Endothelial cell of umbilical vein (primary cell): ENCODE results near the gene ATP2A2. TPM values are rescaled to one million over a fixed set of nuclear protein-coding genes. Genes with fewer than 3 reads are reported as not detected.

Experiments
- BruUV-seq: library from RNA; stranded (reverse); fragments of 400-500 nt; replicated peaks from 2 replicates; lab custom pipeline; 2021; lab: Mats Ljungman, UMichigan
- CTCF ChIA-PET: fragments of 300-600, 350-600 bp; sonication (Branson Sonifier 250); formaldehyde crosslinking; loops from one replicate; lab custom pipeline; 2021; ENCODE audit warnings: antibody characterized with exemption, inconsistent platforms; lab: Charles Lee
- POLR2A ChIA-PET: fragments of 300-600, 350-600 bp; sonication (Branson Sonifier 250); formaldehyde crosslinking; loops from one replicate; lab custom pipeline; 2021; ENCODE audit warnings: antibody characterized with exemption, inconsistent platforms; lab: Charles Lee
- DNase-seq: peaks from one replicate; pipeline ENCODE4 v3.0.0-alpha.2; 2011; ENCODE audit warnings: low read depth, low spot score
- FAIRE-seq: peaks from 2 replicates; lab custom pipeline; 2011; peaks lifted over from hg19 to GRCh38; lab: Jason Lieb, UNC
- H2AFZ ChIP-seq: 2 replicates; pipeline ENCODE4 v1.6.0; 2012; ENCODE audit warnings: low read depth, low read length, control low read depth, inconsistent platforms
- H3K27ac ChIP-seq: 2 replicates; pipeline ENCODE4 v1.5.1; 2011; ENCODE audit warnings: low read depth, mild to moderate bottlenecking, control low read depth, low read length, moderate library complexity; ENCODE audit not compliant: insufficient read depth
- H3K27me3 ChIP-seq, 2 experiments: 2 replicates each; pipeline versions ENCODE4 v1.6.0 to v1.6.1; 2011; ENCODE audit warnings: low read length in 2 of 2, mixed read lengths in 1 of 2; ENCODE audit not compliant: control insufficient read depth in 2 of 2, insufficient read depth in 2 of 2
- H3K36me3 ChIP-seq, 2 experiments: 2 replicates in 1 of 2; 3 replicates in 1 of 2; pipeline ENCODE4 v1.5.1; 2011; ENCODE audit warnings: low read length in 2 of 2, mild to moderate bottlenecking in 1 of 2, moderate library complexity in 1 of 2; ENCODE audit not compliant: control insufficient read depth in 2 of 2, insufficient read depth in 2 of 2; ENCODE audit errors: extremely low read depth in 1 of 2
- H3K4me1 ChIP-seq: 3 replicates; pipeline ENCODE4 v1.5.1; 2011; ENCODE audit warnings: mild to moderate bottlenecking, low read length; ENCODE audit not compliant: control insufficient read depth, insufficient read depth; ENCODE audit errors: extremely low read depth
- H3K4me2 ChIP-seq: 2 replicates; pipeline ENCODE4 v1.6.1; 2011; ENCODE audit warnings: low read length, control low read depth, mixed read lengths; ENCODE audit not compliant: insufficient read depth
- H3K4me3 ChIP-seq, 3 experiments: fragments of 200-600 bp in 1 of 3; sonication (generic), shearing (Covaris generic) in 1 of 3; replicated peaks in 1 of 3; 2 replicates each; pipeline ENCODE4 v1.5.1; 2011 to 2016; ENCODE audit warnings: control low read depth in 3 of 3, low read length in 3 of 3, mild to moderate bottlenecking in 2 of 3, inconsistent platforms in 1 of 3, low read depth in 1 of 3, moderate library complexity in 1 of 3; ENCODE audit not compliant: insufficient read depth in 1 of 3
- H3K79me2 ChIP-seq: 2 replicates; pipeline ENCODE4 v1.6.0; 2012; ENCODE audit warnings: low read length, inconsistent platforms; ENCODE audit not compliant: control insufficient read depth, insufficient read depth
- H3K9ac ChIP-seq: replicated peaks from 2 replicates; pipeline ENCODE3; 2011; ENCODE audit warnings: low read length, control low read depth; ENCODE audit not compliant: insufficient read depth; ENCODE audit errors: extremely low read depth
- H3K9me1 ChIP-seq: replicated peaks from 3 replicates; pipeline ENCODE4 v1.6.0; 2011; ENCODE audit warnings: mild to moderate bottlenecking, low read length; ENCODE audit not compliant: control insufficient read depth, insufficient read depth; ENCODE audit errors: extremely low read depth
- H3K9me3 ChIP-seq: replicated peaks from 2 replicates; pipeline ENCODE4 v1.5.1; 2012; ENCODE audit warnings: low read length, inconsistent platforms; ENCODE audit not compliant: control insufficient read depth, insufficient read depth
- H4K20me1 ChIP-seq: replicated peaks from 2 replicates; pipeline ENCODE3; 2011; ENCODE audit warnings: mild to moderate bottlenecking, low read length; ENCODE audit not compliant: control insufficient read depth, insufficient read depth; ENCODE audit errors: extremely low read depth
- EZH2 ChIP-seq: IDR thresholded peaks from 2 replicates; pipeline ENCODE4 v1.6.1; 2012; ENCODE audit warnings: borderline replicate concordance, low read depth, mild to moderate bottlenecking, moderate library complexity, low read length, inconsistent platforms; ENCODE audit not compliant: severe bottlenecking
- FOS ChIP-seq: IDR thresholded peaks from 2 replicates; pipeline ENCODE4 v1.6.1; 2011; ENCODE audit warnings: mild to moderate bottlenecking, low read length, moderate library complexity, borderline replicate concordance; ENCODE audit not compliant: insufficient read depth
- GATA2 ChIP-seq: IDR thresholded peaks from 2 replicates; pipeline ENCODE4 v1.7.0; 2011; ENCODE audit warnings: low read depth, mild to moderate bottlenecking, moderate library complexity, mixed read lengths, low read length; ENCODE audit not compliant: insufficient read length, insufficient read depth
- JUN ChIP-seq: IDR thresholded peaks from 2 replicates; pipeline ENCODE4 v1.6.1; 2011; ENCODE audit warnings: borderline replicate concordance, low read depth; ENCODE audit not compliant: insufficient read length, insufficient read depth
- MYC ChIP-seq: IDR thresholded peaks from one replicate; pipeline ENCODE4 v1.6.1; 2011; ENCODE audit warnings: mild to moderate bottlenecking, low read depth, low read length
- POLR2A ChIP-seq: IDR thresholded peaks from 2 replicates; pipeline ENCODE4 v1.6.1; 2012; ENCODE audit warnings: low read depth, mild to moderate bottlenecking, control low read depth, low read length
- POLR2AphosphoS5 ChIP-seq: IDR thresholded peaks from 2 replicates; pipeline ENCODE4 v1.6.1; 2012; ENCODE audit warnings: low read depth, mild to moderate bottlenecking, control low read depth, low read length, moderate library complexity; ENCODE audit not compliant: insufficient read depth
- dilution Hi-C: fragments of 300-500 bp; cut with MboI; formaldehyde crosslinking; loops from one replicate; pipeline ENCODE4 v1.15.0; 2019; ENCODE audit warnings: low sequenced_read_pairs; ENCODE audit not compliant: extremely low pct_ligation_motif_present
- intact Hi-C: fragments of 100-400 bp; cut with micrococcal nuclease; formaldehyde crosslinking; loops from one replicate; pipeline ENCODE4 v1.10.0; 2022
- polyA plus RNA-seq, 4 experiments: library from polyadenylated mRNA; depleted of rRNA in 3 of 4; stranded (reverse) in 3 of 4; unstranded in 1 of 4; fragments of >200 nt; gene quantifications; 2 replicates each; pipeline versions ENCODE4 v1.2.1 to v1.2.3, GENCODE V29; 2011 to 2012; ENCODE audit warnings: missing spikeins in 1 of 4
- total RNA-seq: library from RNA; stranded (reverse); gene quantifications from 2 replicates; pipeline ENCODE4 v1.2.3, GENCODE V29; 2021
- TF ChIP-seq, protein P1 (sequence below): IDR thresholded peaks from 2 replicates; pipeline ENCODE4 v1.6.1; 2011; ENCODE audit not compliant: insufficient read depth, insufficient read length
- TF ChIP-seq, protein P2 (sequence below), 2 donors: IDR thresholded peaks; 1 replicate in 1 of 2; 2 replicates in 1 of 2; pipeline ENCODE4 v1.5.1; 2011; ENCODE audit warnings: low read length in 2 of 2, mild to moderate bottlenecking in 2 of 2, moderate library complexity in 2 of 2, control low read depth in 1 of 2, inconsistent platforms in 1 of 2, low read depth in 1 of 2; ENCODE audit not compliant: insufficient read depth in 1 of 2; ENCODE audit errors: extremely low read depth in 1 of 2

The ATP2A2 gene
- total and polyA plus RNA-seq, 2 donors (not counting 3 experiments of a cell fraction or from before 2014, with no cell fraction given) = 102 to 239 TPM

DNA sequence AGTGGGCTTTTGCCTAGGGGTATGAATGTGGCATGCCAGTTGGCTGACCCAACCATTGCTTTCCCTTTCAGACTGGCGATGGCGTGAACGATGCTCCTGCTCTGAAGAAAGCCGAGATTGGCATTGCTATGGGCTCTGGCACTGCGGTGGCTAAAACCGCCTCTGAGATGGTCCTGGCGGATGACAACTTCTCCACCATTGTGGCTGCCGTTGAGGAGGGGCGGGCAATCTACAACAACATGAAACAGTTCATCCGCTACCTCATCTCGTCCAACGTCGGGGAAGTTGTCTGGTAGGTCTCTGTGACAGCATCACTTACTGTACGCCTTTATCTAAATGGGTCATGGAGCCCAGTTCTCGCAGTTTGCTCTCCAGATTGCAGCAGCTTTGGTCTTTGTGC lies 61.1 kb downstream of the ATP2A2 start:
- POLR2A ChIA-PET = no interaction called here
- Histone ChIP-seq H3K27ac (no peak overlapping the region), H3K4me1 (no peaks in the 10 kb centered on the region), H3K27me3 (no peaks in the 10 kb centered on the region), H4K20me1 (no peaks in the 10 kb centered on the region), H3K79me2 (peaks cover 3% of the 10 kb centered on the region), H3K9me1 (no peaks in the 10 kb centered on the region), H3K9ac (no peak overlapping the region), H2AFZ (no peak overlapping the region), H3K9me3 (no peaks in the 10 kb centered on the region), H3K4me3 (no peak overlapping the region), H3K4me2 (no peak overlapping the region), H3K36me3 (peaks cover 53 to 56% of the 10 kb centered on the region in 2 experiments)
- no TSS peak for BruUV-seq
- CTCF ChIA-PET = no interaction called here
- dilution Hi-C loops (no loop called here), intact Hi-C loops (loop anchor here (2.0 kb wide), 1 partner anchor 15 kb away; no protein-coding TSS in a partner anchor)
- DNase-seq (no peak), FAIRE-seq (no peak)
- TF ChIP-seq, protein P1, sequence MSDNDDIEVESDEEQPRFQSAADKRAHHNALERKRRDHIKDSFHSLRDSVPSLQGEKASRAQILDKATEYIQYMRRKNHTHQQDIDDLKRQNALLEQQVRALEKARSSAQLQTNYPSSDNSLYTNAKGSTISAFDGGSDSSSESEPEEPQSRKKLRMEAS = no peak
- TF ChIP-seq MYC (no peak), POLR2AphosphoS5 (no peak), POLR2A (no peak), GATA2 (no peak), EZH2 (no peak), FOS (no peak), JUN (no peak)
- TF ChIP-seq, protein P2, sequence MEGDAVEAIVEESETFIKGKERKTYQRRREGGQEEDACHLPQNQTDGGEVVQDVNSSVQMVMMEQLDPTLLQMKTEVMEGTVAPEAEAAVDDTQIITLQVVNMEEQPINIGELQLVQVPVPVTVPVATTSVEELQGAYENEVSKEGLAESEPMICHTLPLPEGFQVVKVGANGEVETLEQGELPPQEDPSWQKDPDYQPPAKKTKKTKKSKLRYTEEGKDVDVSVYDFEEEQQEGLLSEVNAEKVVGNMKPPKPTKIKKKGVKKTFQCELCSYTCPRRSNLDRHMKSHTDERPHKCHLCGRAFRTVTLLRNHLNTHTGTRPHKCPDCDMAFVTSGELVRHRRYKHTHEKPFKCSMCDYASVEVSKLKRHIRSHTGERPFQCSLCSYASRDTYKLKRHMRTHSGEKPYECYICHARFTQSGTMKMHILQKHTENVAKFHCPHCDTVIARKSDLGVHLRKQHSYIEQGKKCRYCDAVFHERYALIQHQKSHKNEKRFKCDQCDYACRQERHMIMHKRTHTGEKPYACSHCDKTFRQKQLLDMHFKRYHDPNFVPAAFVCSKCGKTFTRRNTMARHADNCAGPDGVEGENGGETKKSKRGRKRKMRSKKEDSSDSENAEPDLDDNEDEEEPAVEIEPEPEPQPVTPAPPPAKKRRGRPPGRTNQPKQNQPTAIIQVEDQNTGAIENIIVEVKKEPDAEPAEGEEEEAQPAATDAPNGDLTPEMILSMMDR (IDR thresholded peaks at IDR 0.05; ENCODE audit: extremely low read depth in 1 of 2, insufficient read depth in 1 of 2, low read depth in 1 of 2, low read length in 2 of 2) = no peak
